B cell (primary cell): Measurements from ENCODE around the gene ABHD2. TPM values are rescaled to one million over a fixed set of nuclear protein-coding genes. Genes with fewer than 3 reads are reported as not detected.

Source experiments
- ATAC-seq: fragments of 200-7000 bp; cut with Tn5 transposase; one replicate; pipeline ENCODE4 v1.10.0; 2021; ENCODE audit warnings: low read depth, mild to moderate bottlenecking, moderate number of reproducible peaks, moderate library complexity
- CTCF ChIA-PET: fragments of 350-600 bp; sonication (Branson Sonifier 250); formaldehyde crosslinking; loops from one replicate; lab custom pipeline; 2021; ENCODE audit warnings: antibody characterized with exemption, inconsistent platforms; lab: Charles Lee
- POLR2A ChIA-PET: fragments of 350-600 bp; sonication (Branson Sonifier 250); formaldehyde crosslinking; loops from one replicate; lab custom pipeline; 2021; ENCODE audit warnings: antibody characterized with exemption; lab: Charles Lee
- DNase-seq: peaks from one replicate; pipeline ENCODE4 v3.0.0; 2013
- H2AFZ ChIP-seq: 2 replicates; pipeline ENCODE4 v1.6.1; 2012; ENCODE audit warnings: mild to moderate bottlenecking, low read depth, low read length; ENCODE audit not compliant: insufficient read depth, poor library complexity, severe bottlenecking
- H3K27ac ChIP-seq, 2 donors: 1 replicate in 1 of 2; 2 replicates in 1 of 2; pipeline ENCODE4 v1.5.1; 2012 to 2013; ENCODE audit warnings: low read length in 2 of 2, mild to moderate bottlenecking in 2 of 2, moderate library complexity in 1 of 2
- H3K27me3 ChIP-seq, 4 experiments: fragments of 200-600 bp in 1 of 4; sonication (generic) in 1 of 4; replicated peaks in 1 of 4; 1 replicate in 2 of 4; 2 replicates in 2 of 4; pipeline versions ENCODE4 v1.6.1 to v1.7.0; 2013 to 2016; ENCODE audit warnings: low read length in 3 of 4, mild to moderate bottlenecking in 2 of 4, mixed read lengths in 1 of 4, moderate library complexity in 1 of 4; ENCODE audit not compliant: insufficient read depth in 4 of 4, control insufficient read depth in 3 of 4; ENCODE audit errors: control extremely low read depth in 1 of 4
- H3K36me3 ChIP-seq, 2 experiments: replicated peaks in 1 of 2; 1 replicate in 1 of 2; 2 replicates in 1 of 2; pipeline versions ENCODE4 v1.6.1 to v1.7.1; 2013; ENCODE audit warnings: low read length in 1 of 2; ENCODE audit not compliant: insufficient read depth in 2 of 2, control insufficient read depth in 1 of 2; ENCODE audit errors: control extremely low read depth in 1 of 2, extremely low read depth in 1 of 2
- H3K4me1 ChIP-seq, 2 donors: fragments of 200-600 bp in 1 of 2; sonication (generic) in 1 of 2; 1 replicate in 1 of 2; 2 replicates in 1 of 2; pipeline versions ENCODE4 v1.5.1 to v1.6.1; 2013 to 2017; ENCODE audit warnings: low read length in 2 of 2; ENCODE audit not compliant: control insufficient read depth in 2 of 2, insufficient read depth in 2 of 2
- H3K4me2 ChIP-seq: replicated peaks from 2 replicates; pipeline ENCODE3; 2012; ENCODE audit warnings: mild to moderate bottlenecking, low read depth, low read length; ENCODE audit not compliant: poor library complexity, severe bottlenecking
- H3K4me3 ChIP-seq, 5 experiments: fragments of 200-600 bp in 1 of 5; sonication (generic) in 1 of 5; 1 replicate in 3 of 5; 2 replicates in 2 of 5; pipeline versions ENCODE4 v1.5.1 to v1.7.0; 2011 to 2016; ENCODE audit warnings: low read length in 4 of 5, mild to moderate bottlenecking in 4 of 5, low read depth in 2 of 5, control low read depth in 1 of 5, moderate library complexity in 1 of 5; ENCODE audit not compliant: insufficient read depth in 1 of 5; ENCODE audit errors: control extremely low read depth in 1 of 5, extremely low read depth in 1 of 5
- H3K79me2 ChIP-seq: fragments of 200-600 bp; sonication (generic); one replicate; pipeline ENCODE4 v1.6.0; 2016; ENCODE audit warnings: low read length; ENCODE audit not compliant: control insufficient read depth, insufficient read depth
- H3K9ac ChIP-seq: fragments of 200-600 bp; sonication (generic); 2 replicates; pipeline ENCODE4 v1.6.1; 2017; ENCODE audit warnings: mild to moderate bottlenecking, low read length, moderate library complexity
- H3K9me3 ChIP-seq, 3 donors: one replicate each; pipeline versions ENCODE4 v1.6.1 to v1.7.1; 2013; ENCODE audit warnings: low read length in 2 of 3; ENCODE audit not compliant: control insufficient read depth in 2 of 3, insufficient read depth in 1 of 3; ENCODE audit errors: control extremely low read depth in 1 of 3
- H4K20me1 ChIP-seq: 2 replicates; pipeline ENCODE4 v1.6.0; 2012; ENCODE audit warnings: mild to moderate bottlenecking, low read length; ENCODE audit not compliant: insufficient read depth, control insufficient read depth, poor library complexity, severe bottlenecking
- H3K27ac Mint-ChIP-seq: one replicate; pipeline ENCODE4 v1.8.0; 2021; ENCODE audit warnings: mixed read lengths
- H3K27me3 Mint-ChIP-seq: one replicate; pipeline ENCODE4 v1.8.0; 2021; ENCODE audit warnings: mixed read lengths
- H3K4me1 Mint-ChIP-seq: one replicate; pipeline ENCODE4 v1.8.0; 2021; ENCODE audit warnings: mixed read lengths
- H3K4me3 Mint-ChIP-seq: one replicate; pipeline ENCODE4 v1.8.0; 2021; ENCODE audit warnings: mixed read lengths
- H3K9me3 Mint-ChIP-seq: one replicate; pipeline ENCODE4 v1.8.0; 2022; ENCODE audit warnings: mixed read lengths; ENCODE audit not compliant: insufficient read depth
- EZH2 ChIP-seq: IDR thresholded peaks from 2 replicates; pipeline ENCODE4 v1.6.1; 2012; ENCODE audit warnings: borderline replicate concordance, low read depth, mild to moderate bottlenecking, moderate library complexity, low read length; ENCODE audit not compliant: insufficient read depth, poor library complexity, severe bottlenecking
- WGBS: methylation state at CpG from one replicate; pipeline ENCODE4 v1.1.5; 2013; ENCODE audit warnings: missing lambda C conversion rate; ENCODE audit not compliant: insufficient coverage; 5-methylcytosine and 5-hydroxymethylcytosine counted together
- intact Hi-C: fragments of 100-400 bp; cut with micrococcal nuclease; formaldehyde crosslinking; loops from one replicate; pipeline ENCODE4 v1.10.0; 2022
- polyA plus RNA-seq: library from polyadenylated mRNA; depleted of rRNA; stranded (reverse); fragments of >200 nt; gene quantifications from 2 replicates; pipeline ENCODE4 v1.2.3, GENCODE V29; 2012
- total RNA-seq, 2 donors: library from RNA; stranded (reverse); fragments of 120-200 nt in 1 of 2; gene quantifications; 1 replicate in 1 of 2; 2 replicates in 1 of 2; pipeline versions ENCODE4 v1.2.3 to v1.2.4, GENCODE V29; 2013 to 2022
- TF ChIP-seq, protein P1 (sequence below): fragments of 200-600 bp; IDR thresholded peaks from one replicate; pipeline ENCODE4 v1.8.0; 2022; ENCODE audit warnings: antibody characterized with exemption, mild to moderate bottlenecking

The ABHD2 gene
- total and polyA plus RNA-seq, 2 donors (not counting 1 experiment from before 2014, with no cell fraction given): 7.1 to 45.8 TPM

DNA sequence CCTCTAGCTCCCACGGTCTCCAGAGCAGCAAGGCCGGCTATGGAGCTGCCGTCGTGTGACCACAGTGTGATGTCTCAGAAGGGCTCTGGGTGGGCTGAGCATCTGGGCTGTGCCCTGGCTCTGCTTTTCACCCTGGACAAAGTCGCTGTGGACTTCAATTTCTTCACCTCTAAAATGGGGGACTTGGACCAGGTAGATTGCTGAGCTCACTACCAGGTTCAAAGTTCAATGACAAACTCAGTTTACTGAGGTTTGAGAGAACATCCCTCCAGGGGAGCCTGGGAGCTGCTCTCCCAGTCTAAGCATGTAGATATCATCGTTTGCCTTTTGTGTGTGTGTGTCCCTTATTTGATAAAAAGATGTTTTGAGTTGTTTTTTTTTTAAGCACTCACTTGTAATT is 108.0 kb downstream of the ABHD2 start:
- Histone ChIP-seq H4K20me1 (no peaks in the 10 kb centered on the region), H2AFZ (no peak overlapping the region), H3K36me3 (peaks cover 2 to 45% of the 10 kb centered on the region in 2 experiments), H3K9ac (no peak overlapping the region), H3K4me2 (no peak overlapping the region), H3K9me3 (no peaks in the 10 kb centered on the region), H3K27me3 (no peaks in the 10 kb centered on the region), H3K4me3 (no peak overlapping the region), H3K27ac (no peak overlapping the region), H3K4me1 (no peaks in the 10 kb centered on the region), H3K79me2 (no peaks in the 10 kb centered on the region)
- no peaks in the 10 kb centered on the region for H3K27me3 Mint-ChIP-seq
- CTCF ChIA-PET: interaction anchor here (2.2 to 5.7 kb wide), 2 partner anchors 11 to 18 kb away, joined by 8 to 38 read pairs; no protein-coding TSS in a partner anchor
- no peaks in the 10 kb centered on the region for H3K4me1 Mint-ChIP-seq
- intact Hi-C loops: no loop called here
- WGBS: 100% methylated on average over 1 of the region's 6 CpGs
- H3K9me3 Mint-ChIP-seq: no peaks in the 10 kb centered on the region
- TF ChIP-seq, protein P1, sequence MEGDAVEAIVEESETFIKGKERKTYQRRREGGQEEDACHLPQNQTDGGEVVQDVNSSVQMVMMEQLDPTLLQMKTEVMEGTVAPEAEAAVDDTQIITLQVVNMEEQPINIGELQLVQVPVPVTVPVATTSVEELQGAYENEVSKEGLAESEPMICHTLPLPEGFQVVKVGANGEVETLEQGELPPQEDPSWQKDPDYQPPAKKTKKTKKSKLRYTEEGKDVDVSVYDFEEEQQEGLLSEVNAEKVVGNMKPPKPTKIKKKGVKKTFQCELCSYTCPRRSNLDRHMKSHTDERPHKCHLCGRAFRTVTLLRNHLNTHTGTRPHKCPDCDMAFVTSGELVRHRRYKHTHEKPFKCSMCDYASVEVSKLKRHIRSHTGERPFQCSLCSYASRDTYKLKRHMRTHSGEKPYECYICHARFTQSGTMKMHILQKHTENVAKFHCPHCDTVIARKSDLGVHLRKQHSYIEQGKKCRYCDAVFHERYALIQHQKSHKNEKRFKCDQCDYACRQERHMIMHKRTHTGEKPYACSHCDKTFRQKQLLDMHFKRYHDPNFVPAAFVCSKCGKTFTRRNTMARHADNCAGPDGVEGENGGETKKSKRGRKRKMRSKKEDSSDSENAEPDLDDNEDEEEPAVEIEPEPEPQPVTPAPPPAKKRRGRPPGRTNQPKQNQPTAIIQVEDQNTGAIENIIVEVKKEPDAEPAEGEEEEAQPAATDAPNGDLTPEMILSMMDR: no peak
- no peak for TF ChIP-seq EZH2
- POLR2A ChIA-PET: no interaction called here
- H3K27ac Mint-ChIP-seq: no peak overlapping the region
- H3K4me3 Mint-ChIP-seq: no peak overlapping the region
- ATAC-seq (no peak), DNase-seq (no peak)

DNA sequence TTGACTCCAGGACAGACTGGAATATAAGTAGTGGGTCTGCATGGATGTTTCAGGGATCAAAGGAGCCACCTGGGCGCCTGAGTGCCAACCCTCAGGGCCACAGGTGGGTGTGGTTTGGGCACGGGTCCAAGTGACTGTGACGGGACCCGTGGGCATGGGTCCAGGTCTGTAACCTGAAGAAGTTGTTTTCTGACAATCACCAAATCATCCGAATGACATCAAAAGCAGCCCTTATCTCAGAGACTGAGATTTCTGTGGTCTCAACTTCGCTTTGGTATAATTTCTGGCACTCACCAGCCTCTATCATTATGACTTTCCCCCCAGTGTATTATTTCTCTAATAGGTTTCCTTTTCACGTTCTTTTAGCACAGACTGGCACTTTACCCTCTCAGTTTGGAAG is 108.7 kb downstream of the ABHD2 start:
- H3K27ac ChIP-seq: no peak overlapping the region
- WGBS: 95% methylated on average over 5 of the region's 7 CpGs
- peaks cover 2 to 41% of the 10 kb centered on the region in 2 experiments for H3K36me3 ChIP-seq
- intact Hi-C loops: no loop called here
- no peak overlapping the region for H3K9ac ChIP-seq
- no peaks in the 10 kb centered on the region for H3K4me1 ChIP-seq
- no peaks in the 10 kb centered on the region for H3K9me3 Mint-ChIP-seq
- no peak overlapping the region for H3K4me3 Mint-ChIP-seq
- no peaks in the 10 kb centered on the region for H3K9me3 ChIP-seq
- ChIA-PET CTCF (interaction anchor here (5.7 kb wide), 1 partner anchor 10 kb away, joined by 38 read pairs; no protein-coding TSS in a partner anchor), POLR2A (no interaction called here)
- H3K27me3 Mint-ChIP-seq: no peaks in the 10 kb centered on the region
- no peak overlapping the region for H3K27ac Mint-ChIP-seq
- no peaks in the 10 kb centered on the region for H3K79me2 ChIP-seq
- DNase-seq: no peak
- no peak overlapping the region for H3K4me2 ChIP-seq
- no peak for ATAC-seq
- no peaks in the 10 kb centered on the region for H3K4me1 Mint-ChIP-seq
- H2AFZ ChIP-seq: no peak overlapping the region
- H4K20me1 ChIP-seq: no peaks in the 10 kb centered on the region
- TF ChIP-seq, protein P1: no peak
- TF ChIP-seq EZH2: no peak
- H3K4me3 ChIP-seq: no peak overlapping the region
- no peaks in the 10 kb centered on the region for H3K27me3 ChIP-seq
